ENCODE data around the gene PRSS12. TPM values are rescaled to one million over a fixed set of nuclear protein-coding genes. Genes with fewer than 3 reads are reported as not detected.
A peak's percentile ranks its signal among the peaks of the same experiment; 100 is the strongest.

The PRSS12 gene
- total and polyA plus RNA-seq, 2 donors: 1.7 to 34.7 TPM

DNA sequence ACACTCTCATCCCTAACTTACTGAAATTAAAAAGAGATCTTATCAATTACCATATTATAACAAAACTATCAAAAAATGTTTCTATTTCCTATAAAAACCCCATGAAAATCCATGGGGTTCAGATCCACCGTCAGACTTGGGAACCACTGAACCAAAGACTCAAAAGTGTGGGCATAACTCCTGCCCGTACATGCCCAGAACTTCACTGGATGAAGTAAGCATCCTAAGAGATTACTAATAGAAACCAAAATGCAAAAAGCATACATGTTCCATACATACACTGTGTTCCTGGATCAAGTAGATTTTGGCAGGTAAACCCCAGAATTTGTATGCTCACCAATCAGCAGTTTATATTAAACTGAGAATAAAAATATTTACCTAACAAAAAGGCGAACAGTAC, 66.1 kb downstream of the PRSS12 start:
- Histone ChIP-seq H3K27ac (ENCODE audit: low read depth) (no peak overlapping the region), H3K4me3 (ENCODE audit: low read depth, low read length) (no peak overlapping the region), H3K36me3 (ENCODE audit: insufficient read depth) (peaks cover 2% of the 10 kb centered on the region), H3K4me1 (ENCODE audit: insufficient read depth) (no peaks in the 10 kb centered on the region)
- DNase-seq (ENCODE audit: extremely low spot score): no peak
- 94% methylated on average over 3 of the region's 3 CpGs for WGBS

GRCh38 chr4:118285931-118286330, 66.9 kb downstream of the PRSS12 start:
- Histone ChIP-seq H3K4me1 (ENCODE audit: insufficient read depth) (no peaks in the 10 kb centered on the region), H3K27ac (ENCODE audit: low read depth) (no peak overlapping the region), H3K36me3 (ENCODE audit: insufficient read depth) (peaks cover 2% of the 10 kb centered on the region), H3K4me3 (ENCODE audit: low read depth, low read length) (no peak overlapping the region)
- no peak for DNase-seq (ENCODE audit: extremely low spot score)
- WGBS: 97% methylated on average over 4 of the region's 4 CpGs

GRCh38 chr4:118284169-118284568, 68.6 kb downstream of the PRSS12 start:
- no peak overlapping the region for H3K27ac ChIP-seq (ENCODE audit: low read depth)
- H3K4me1 ChIP-seq (ENCODE audit: insufficient read depth): no peaks in the 10 kb centered on the region
- no peak for DNase-seq (ENCODE audit: extremely low spot score)
- H3K4me3 ChIP-seq (ENCODE audit: low read depth, low read length): no peak overlapping the region
- peaks cover 2% of the 10 kb centered on the region for H3K36me3 ChIP-seq (ENCODE audit: insufficient read depth)
- 82% methylated on average over 3 of the region's 3 CpGs for WGBS

GRCh38 chr4:118282692-118283091, 70.1 kb downstream of the PRSS12 start:
- 65% methylated on average over 4 of the region's 4 CpGs for WGBS
- Histone ChIP-seq H3K36me3 (ENCODE audit: insufficient read depth) (peaks cover 2% of the 10 kb centered on the region), H3K27ac (ENCODE audit: low read depth) (no peak overlapping the region), H3K4me3 (ENCODE audit: low read depth, low read length) (no peak overlapping the region), H3K4me1 (ENCODE audit: insufficient read depth) (no peaks in the 10 kb centered on the region)
- DNase-seq (ENCODE audit: extremely low spot score): no peak

GRCh38 chr4:118281611-118282442, 71.0 kb downstream of the PRSS12 start:
- DNase-seq (ENCODE audit: extremely low spot score): no peak
- peaks cover 2% of the 10 kb centered on the region for H3K36me3 ChIP-seq (ENCODE audit: insufficient read depth)
- WGBS: 28% methylated on average over 9 of the region's 9 CpGs
- no peaks in the 10 kb centered on the region for H3K4me1 ChIP-seq (ENCODE audit: insufficient read depth)
- peak overlapping the region; percentile 5 for H3K27ac ChIP-seq (ENCODE audit: low read depth)
- no peak overlapping the region for H3K4me3 ChIP-seq (ENCODE audit: low read depth, low read length)

DNA sequence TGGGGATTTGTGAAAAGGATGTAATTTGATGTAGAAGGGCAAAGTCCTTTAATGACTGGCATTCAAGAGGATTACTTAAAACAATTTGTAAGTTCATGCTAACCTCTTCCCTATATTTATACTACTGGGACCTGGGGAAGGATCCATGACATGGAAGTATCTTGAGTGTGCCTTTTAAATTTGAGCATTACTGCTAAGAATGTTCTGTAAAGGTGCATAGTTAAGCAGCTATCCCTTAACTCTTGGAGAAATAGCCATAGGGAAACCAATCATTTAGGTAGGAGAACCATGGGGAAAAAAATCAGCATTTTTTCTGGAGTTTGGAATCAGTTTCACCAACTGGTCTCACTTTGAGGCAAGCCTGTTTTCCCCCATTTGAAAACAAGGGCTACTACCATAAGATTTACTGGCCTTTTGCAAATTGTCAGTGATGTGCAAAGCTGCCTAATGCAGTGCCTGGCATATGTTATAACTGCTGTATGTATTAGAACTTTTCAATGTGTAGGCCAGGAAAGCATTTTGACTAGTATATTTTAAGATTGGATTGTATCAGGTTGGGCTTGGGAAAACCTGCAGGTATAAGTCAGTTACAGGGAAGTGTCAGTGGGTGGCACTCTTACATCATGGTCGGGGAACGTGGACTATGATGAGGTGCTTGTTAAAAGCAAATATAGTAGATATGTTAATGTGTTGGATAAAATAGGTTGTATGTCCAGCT, 72.1 kb downstream of the PRSS12 start:
- no peak for DNase-seq (ENCODE audit: extremely low spot score)
- 15% methylated on average over 2 of the region's 2 CpGs for WGBS
- no peak overlapping the region for H3K27ac ChIP-seq (ENCODE audit: low read depth)
- H3K4me1 ChIP-seq (ENCODE audit: insufficient read depth): no peaks in the 10 kb centered on the region
- peaks cover 2% of the 10 kb centered on the region for H3K36me3 ChIP-seq (ENCODE audit: insufficient read depth)
- H3K4me3 ChIP-seq (ENCODE audit: low read depth, low read length): no peak overlapping the region

DNA sequence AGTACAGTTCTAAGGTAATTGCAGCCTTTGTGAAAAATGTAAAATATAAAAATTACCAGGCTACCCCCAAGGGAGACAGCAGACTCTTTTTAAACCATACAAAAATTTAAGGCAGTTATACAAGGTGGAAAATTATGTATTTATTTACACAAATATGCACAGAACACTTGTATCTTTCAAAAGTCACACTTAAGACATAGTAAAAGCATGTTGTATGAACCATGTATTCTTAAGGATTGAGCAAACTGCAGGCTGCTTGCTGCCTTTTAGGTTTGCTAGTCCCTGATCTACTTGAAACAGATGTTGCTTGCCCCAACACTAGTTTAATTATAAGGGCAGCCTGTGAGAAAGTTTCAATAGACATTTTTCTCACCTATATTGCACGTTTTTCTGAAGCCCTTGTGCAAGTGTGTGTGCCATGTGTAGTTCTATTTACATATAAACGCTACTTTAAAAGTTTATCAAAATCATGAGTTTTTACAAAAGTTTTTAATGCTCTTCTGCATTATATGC, 72.8 kb downstream of the PRSS12 start:
- Histone ChIP-seq H3K4me3 (ENCODE audit: low read depth, low read length) (no peak overlapping the region), H3K27ac (ENCODE audit: low read depth) (no peak overlapping the region), H3K4me1 (ENCODE audit: insufficient read depth) (no peaks in the 10 kb centered on the region), H3K36me3 (ENCODE audit: insufficient read depth) (peaks cover 2% of the 10 kb centered on the region)
- WGBS: 28% methylated on average over 2 of the region's 2 CpGs
- no peak for DNase-seq (ENCODE audit: extremely low spot score)

DNA sequence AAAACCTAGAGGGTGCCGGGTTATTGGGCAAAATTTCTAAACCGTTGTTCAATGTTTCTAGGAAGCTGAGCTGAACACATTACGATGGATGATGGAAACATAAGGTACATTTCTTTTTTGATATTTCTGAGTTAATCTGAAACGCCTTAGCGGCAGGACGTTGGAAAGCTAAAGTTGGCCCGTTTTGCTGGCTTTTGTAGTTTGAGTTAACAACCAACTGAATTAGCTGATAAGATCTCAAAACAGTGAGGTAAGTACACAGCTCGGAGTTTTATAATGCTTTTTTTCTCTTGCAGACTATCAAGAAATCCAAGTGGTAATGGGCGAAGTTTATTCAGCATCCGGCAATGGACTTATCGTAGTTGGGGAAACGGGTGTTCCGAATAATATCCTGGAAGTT, 73.5 kb downstream of the PRSS12 start:
- Histone ChIP-seq H3K27ac (ENCODE audit: low read depth) (peak overlapping the region; percentile 75), H3K36me3 (ENCODE audit: insufficient read depth) (peaks cover 2% of the 10 kb centered on the region), H3K4me1 (ENCODE audit: insufficient read depth) (no peaks in the 10 kb centered on the region), H3K4me3 (ENCODE audit: low read depth, low read length) (peak overlapping the region; percentile 70)
- 9% methylated on average over 13 of the region's 13 CpGs for WGBS
- no peak for DNase-seq (ENCODE audit: extremely low spot score)

- WGBS: under 1% methylated on average over 56 of the region's 56 CpGs
- H3K36me3 ChIP-seq (ENCODE audit: insufficient read depth): peaks cover 2% of the 10 kb centered on the region
- DNase-seq (ENCODE audit: extremely low spot score): peak; percentile 87
- peak overlapping the region; percentile 70 for H3K4me3 ChIP-seq (ENCODE audit: low read depth, low read length)
- H3K4me1 ChIP-seq (ENCODE audit: insufficient read depth): no peaks in the 10 kb centered on the region
- H3K27ac ChIP-seq (ENCODE audit: low read depth): peak overlapping the region; percentile 75
Observed at GRCh38 chr4:118278473-118279274, 74.1 kb downstream of the PRSS12 start.

GRCh38 chr4:118277243-118277642, 75.6 kb downstream of the PRSS12 start:
- Histone ChIP-seq H3K4me1 (ENCODE audit: insufficient read depth) (no peaks in the 10 kb centered on the region), H3K27ac (ENCODE audit: low read depth) (no peak overlapping the region), H3K4me3 (ENCODE audit: low read depth, low read length) (no peak overlapping the region), H3K36me3 (ENCODE audit: insufficient read depth) (peaks cover 2% of the 10 kb centered on the region)
- no peak for DNase-seq (ENCODE audit: extremely low spot score)
- 89% methylated on average over 4 of the region's 4 CpGs for WGBS

DNA sequence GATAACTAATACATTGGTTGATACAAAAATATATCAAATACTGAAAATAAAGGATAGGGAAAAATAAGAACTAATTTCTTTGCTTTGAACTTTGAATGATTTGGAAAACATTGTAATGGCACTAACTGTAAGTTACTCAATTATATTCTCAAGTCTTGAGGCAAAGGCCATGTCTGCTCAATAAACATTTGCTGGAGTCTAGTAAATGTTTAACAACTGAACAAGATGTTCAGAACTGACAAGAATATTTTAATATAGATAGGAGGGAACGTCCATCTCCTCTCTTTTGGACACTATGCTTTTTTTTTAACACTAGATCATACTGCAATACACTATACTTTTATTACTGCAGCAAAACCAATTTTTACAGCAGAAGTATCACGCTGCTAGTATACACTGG, 76.2 kb downstream of the PRSS12 start:
- Histone ChIP-seq H3K4me1 (ENCODE audit: insufficient read depth) (no peaks in the 10 kb centered on the region), H3K27ac (ENCODE audit: low read depth) (no peak overlapping the region), H3K36me3 (ENCODE audit: insufficient read depth) (no peaks in the 10 kb centered on the region), H3K4me3 (ENCODE audit: low read depth, low read length) (no peak overlapping the region)
- 71% methylated on average over 2 of the region's 2 CpGs for WGBS
- no peak for DNase-seq (ENCODE audit: extremely low spot score)

DNA sequence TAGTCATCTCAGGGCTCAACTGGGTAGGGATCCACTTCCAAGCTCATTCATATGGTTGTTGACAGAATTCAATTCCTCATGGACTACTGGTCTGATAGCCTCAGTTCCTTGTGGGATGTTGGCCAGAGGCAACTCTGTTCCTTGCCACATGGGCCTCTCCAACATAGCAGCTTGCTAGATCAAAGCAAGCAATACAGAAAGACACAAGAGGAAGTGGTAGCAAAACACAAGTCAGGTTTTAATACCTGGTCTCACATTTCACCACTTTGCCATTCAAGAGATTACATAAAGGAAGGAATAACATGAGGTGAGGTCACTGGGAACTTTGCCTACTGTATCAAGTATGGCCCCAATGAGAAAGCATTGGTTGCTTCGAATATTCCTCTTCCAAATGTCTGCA, 79.2 kb downstream of the PRSS12 start:
- 93% methylated on average over 1 of the region's 1 CpG for WGBS
- no peaks in the 10 kb centered on the region for H3K4me1 ChIP-seq (ENCODE audit: insufficient read depth)
- no peak for DNase-seq (ENCODE audit: extremely low spot score)
- no peak overlapping the region for H3K27ac ChIP-seq (ENCODE audit: low read depth)
- H3K4me3 ChIP-seq (ENCODE audit: low read depth, low read length): no peak overlapping the region
- H3K36me3 ChIP-seq (ENCODE audit: insufficient read depth): no peaks in the 10 kb centered on the region

- Histone ChIP-seq H3K4me3 (ENCODE audit: low read depth, low read length) (no peak overlapping the region), H3K36me3 (ENCODE audit: insufficient read depth) (no peaks in the 10 kb centered on the region), H3K4me1 (ENCODE audit: insufficient read depth) (no peaks in the 10 kb centered on the region), H3K27ac (ENCODE audit: low read depth) (no peak overlapping the region)
- no peak for DNase-seq (ENCODE audit: extremely low spot score)
- WGBS: 93% methylated on average over 2 of the region's 2 CpGs
Observed at GRCh38 chr4:118271788-118272187, 81.0 kb downstream of the PRSS12 start.

Data from urinary bladder (tissue), 4 donors.